ENCODE measurements around the gene ACIN1.
A peak's percentile ranks its signal among the peaks of the same experiment; 100 is the strongest.

The ACIN1 gene

DNA sequence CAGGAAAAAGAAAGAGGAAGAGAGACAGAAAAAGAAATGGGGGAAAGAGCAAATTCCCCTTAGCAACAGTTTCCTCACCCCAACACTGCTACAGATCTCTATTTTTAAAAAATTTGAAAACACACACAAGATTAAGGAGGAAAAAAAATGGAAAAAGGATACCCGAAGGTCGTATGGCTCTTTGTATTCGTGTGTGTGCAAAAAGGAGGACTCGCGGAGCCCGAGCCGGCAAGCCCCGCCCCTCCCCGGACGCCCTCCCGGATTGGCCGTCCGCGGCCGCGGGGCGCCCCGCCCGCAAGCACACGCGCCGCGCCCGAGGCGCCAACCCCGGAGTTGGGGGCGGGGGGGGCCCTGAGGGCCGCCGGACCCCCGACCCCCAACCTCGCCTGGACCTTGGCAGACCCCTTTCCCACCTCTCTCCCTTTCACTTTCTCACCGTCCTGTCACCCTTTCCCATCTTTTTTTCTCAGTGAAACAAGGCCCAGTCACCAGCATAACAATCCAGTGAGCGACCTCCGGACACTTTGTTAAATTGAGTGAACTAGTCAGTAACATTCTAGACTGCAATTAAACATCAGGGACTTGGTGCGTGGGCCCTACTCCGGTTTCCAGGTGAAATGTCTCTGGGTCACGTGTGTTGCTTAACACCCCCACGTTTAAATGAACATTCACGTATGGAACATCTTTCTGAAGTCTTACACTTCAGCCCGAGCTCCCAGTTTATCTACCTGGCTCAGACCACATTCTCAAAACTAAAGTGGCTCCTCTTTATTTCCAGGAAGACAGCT is 84.8 kb downstream of the ACIN1 start, which contains the start of gene C14orf93:
Gene C14orf93 (minus strand): TSS at position 205 of the 788 bp plus-strand sequence. CDS start 11,120 bp downstream, outside the sequence.
- DNase-seq = peak; percentile 67

GRCh38 chr14:23009483-23009938 is 85.4 kb downstream of the ACIN1 start:
- no peak for DNase-seq

DNA sequence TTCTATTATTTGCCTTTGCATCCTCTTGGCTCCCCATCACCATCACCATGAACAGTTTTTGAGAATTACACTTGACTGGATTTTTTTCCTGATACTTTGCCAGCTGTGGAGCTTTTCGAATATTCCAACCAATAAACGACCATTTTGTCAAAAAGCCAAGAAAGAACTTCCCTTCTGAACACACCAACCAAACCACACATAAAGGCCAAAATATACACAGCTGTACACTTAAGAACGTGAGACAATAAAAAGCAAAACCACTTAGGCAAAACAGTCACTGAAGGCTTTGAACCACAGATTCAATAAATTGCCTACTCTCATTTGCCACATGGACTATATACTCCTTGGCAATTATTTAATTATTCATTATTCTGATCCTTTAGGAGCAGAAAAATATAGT is 86.1 kb downstream of the ACIN1 start:
- DNase-seq = peak; percentile 26
